PC-3 (cell line): Measurements from ENCODE around the gene SYNPO. TPM values are rescaled to one million over a fixed set of nuclear protein-coding genes. Genes with fewer than 3 reads are reported as not detected.
A peak's percentile ranks its signal among the peaks of the same experiment; 100 is the strongest.

Experiments
- ATAC-seq: fragments of 200-7000 bp; cut with Tn5 transposase; 2 replicates; pipeline ENCODE4 v1.9.1; 2020; ENCODE audit warnings: mild to moderate bottlenecking, moderate library complexity
- BruUV-seq: library from RNA; stranded (reverse); fragments of 400-500 nt; replicated peaks from 2 replicates; lab custom pipeline; 2021; lab: Mats Ljungman, UMichigan
- CTCF ChIA-PET: fragments of 300-600 bp; sonication (Branson Sonifier 250); formaldehyde crosslinking; loops from one replicate; lab custom pipeline; 2022; ENCODE audit warnings: antibody characterized with exemption; lab: Charles Lee
- POLR2A ChIA-PET: fragments of 300-600 bp; sonication (Branson Sonifier 250); formaldehyde crosslinking; loops from one replicate; lab custom pipeline; 2022; ENCODE audit warnings: antibody characterized with exemption; ENCODE audit not compliant: unreplicated experiment; lab: Charles Lee
- DNase-seq: peaks from one replicate; pipeline ENCODE4 v3.0.0-alpha.2; 2015
- H2AFZ ChIP-seq: fragments of 300-600 bp; sonication (generic); 2 replicates; pipeline ENCODE4 v1.6.0; 2016; ENCODE audit warnings: antibody characterized with exemption, low read length
- H3F3A ChIP-seq: fragments of 300-600 bp; sonication (generic); one replicate; pipeline ENCODE4 v1.6.0; 2017; ENCODE audit warnings: antibody characterized with exemption, low read length, control low read depth, mild to moderate bottlenecking; ENCODE audit not compliant: unreplicated experiment
- H3K27ac ChIP-seq: fragments of 300-600 bp; sonication (generic); 2 replicates; pipeline ENCODE4 v1.5.1; 2016; ENCODE audit warnings: mild to moderate bottlenecking, low read length
- H3K27me3 ChIP-seq: fragments of 300-600 bp; sonication (generic); 2 replicates; pipeline ENCODE4 v1.6.1; 2016; ENCODE audit warnings: low read length, mixed read lengths
- H3K36me3 ChIP-seq: fragments of 300-600 bp; sonication (generic); 2 replicates; pipeline ENCODE4 v1.6.1; 2016; ENCODE audit warnings: low read depth, mixed run types, low read length, mixed read lengths
- H3K4me1 ChIP-seq: fragments of 300-600 bp; sonication (generic); 2 replicates; pipeline ENCODE4 v1.5.1; 2016; ENCODE audit warnings: low read length; ENCODE audit not compliant: insufficient read depth
- H3K4me2 ChIP-seq: fragments of 300-600 bp; sonication (generic); 2 replicates; pipeline ENCODE4 v1.6.0; 2016; ENCODE audit warnings: low read length
- H3K4me3 ChIP-seq: fragments of 300-600 bp; sonication (generic); 2 replicates; pipeline ENCODE4 v1.5.1; 2016; ENCODE audit warnings: mild to moderate bottlenecking, low read length, mixed read lengths
- H3K79me2 ChIP-seq: fragments of 300-600 bp; sonication (generic); 2 replicates; pipeline ENCODE4 v1.6.1; 2017; ENCODE audit warnings: low read length, mixed read lengths
- H3K9ac ChIP-seq: fragments of 300-600 bp; sonication (generic); 2 replicates; pipeline ENCODE4 v1.6.0; 2016; ENCODE audit warnings: mild to moderate bottlenecking, low read length
- H3K9me2 ChIP-seq: fragments of 300-600 bp; sonication (generic); replicated peaks from 2 replicates; pipeline ENCODE4 v1.6.1; 2016; ENCODE audit warnings: mixed run types, low read length, mixed read lengths
- H3K9me3 ChIP-seq: fragments of 300-600 bp; sonication (generic); 2 replicates; pipeline ENCODE4 v1.6.1; 2016; ENCODE audit warnings: low read length, mixed read lengths
- H4K20me1 ChIP-seq: fragments of 300-600 bp; sonication (generic); 2 replicates; pipeline ENCODE4 v1.6.1; 2016; ENCODE audit warnings: low read length, mixed read lengths
- EZH2 ChIP-seq: fragments of 300-600 bp; sonication (generic); IDR thresholded peaks from one replicate; pipeline ENCODE4 v1.6.1; 2017; ENCODE audit warnings: antibody characterized with exemption, mild to moderate bottlenecking, low read length; ENCODE audit not compliant: unreplicated experiment
- EZH2phosphoT487 ChIP-seq: fragments of 300-600 bp; sonication (generic); IDR thresholded peaks from 2 replicates; pipeline ENCODE4 v1.6.1; 2018; ENCODE audit warnings: mild to moderate bottlenecking, antibody characterized with exemption, low read length, borderline replicate concordance
- intact Hi-C: fragments of 100-400 bp; cut with micrococcal nuclease; formaldehyde crosslinking; loops from 2 replicates; pipeline ENCODE4 v1.9.0; 2023
- total RNA-seq: library from RNA; depleted of rRNA; stranded (reverse); fragments of >200 nt; gene quantifications from 2 replicates; pipeline ENCODE4 v1.2.3, GENCODE V29; 2014
- TF ChIP-seq, protein P1 (sequence below): fragments of 300-600 bp; sonication (generic); conservative IDR thresholded peaks from 2 replicates; pipeline ENCODE4 v1.5.1; 2017; ENCODE audit warnings: antibody characterized with exemption, low read depth, mild to moderate bottlenecking, low read length

Gene SYNPO
- total RNA-seq, 1 experiment from 2014 or later, result 5.3 TPM

DNA sequence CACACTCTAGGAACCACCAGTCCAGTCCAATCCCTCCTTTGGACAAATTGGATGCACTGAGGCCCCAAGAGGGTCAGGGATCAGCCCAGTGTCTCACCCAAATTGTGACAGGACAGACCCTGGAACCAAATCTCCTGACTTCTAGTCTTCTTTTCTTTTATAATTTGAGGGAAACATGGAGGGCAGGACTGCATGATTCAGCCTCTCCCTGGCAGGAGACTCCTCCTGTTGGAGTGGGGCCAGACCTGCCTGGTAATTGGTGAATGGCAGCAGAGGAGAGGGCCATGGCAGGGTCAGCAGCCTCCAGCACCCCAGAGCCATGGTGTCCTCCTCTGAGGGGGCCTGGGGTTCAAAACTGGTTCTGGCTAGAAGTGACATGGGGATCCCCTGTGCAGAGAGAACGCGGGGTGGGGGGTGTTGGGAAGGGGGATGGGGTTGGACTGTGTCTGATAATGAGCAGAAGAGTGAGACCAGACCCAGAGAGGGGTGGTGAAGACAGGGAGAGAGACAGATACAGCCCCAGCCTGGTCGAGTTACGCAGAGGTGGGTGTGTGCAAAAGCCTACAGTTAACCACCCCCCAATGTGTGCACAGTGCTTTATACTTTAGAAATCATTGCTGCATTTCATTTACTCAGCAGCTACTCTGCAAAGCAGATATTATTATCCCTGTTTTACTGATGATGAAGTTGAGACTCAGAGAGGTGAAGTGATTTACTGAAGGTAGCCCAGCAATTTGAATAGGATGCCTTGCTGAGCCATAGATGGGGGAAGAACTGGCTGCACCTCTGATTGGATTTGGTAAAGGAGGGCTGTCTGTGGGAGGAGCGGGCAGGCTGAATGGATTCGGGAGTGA is 3.8 kb upstream of the SYNPO start:
- Histone ChIP-seq H4K20me1 (no peaks in the 10 kb centered on the region), H2AFZ (peak overlapping the region; percentile 51), H3K4me2 (peak overlapping the region; percentile 83), H3K9me2 (no peaks in the 10 kb centered on the region), H3K9me3 (no peaks in the 10 kb centered on the region), H3K36me3 (no peaks in the 10 kb centered on the region), H3K4me3 (no peak overlapping the region), H3K4me1 (peaks cover 62% of the 10 kb centered on the region), H3K27me3 (no peaks in the 10 kb centered on the region), H3F3A (peaks cover 8% of the 10 kb centered on the region), H3K27ac (peak overlapping the region; percentile 51), H3K79me2 (peaks cover 3% of the 10 kb centered on the region; the same call in 1 of the 2 replicates), H3K9ac (no peak overlapping the region)
- TF ChIP-seq EZH2, result no peak
- TF ChIP-seq, protein P1, sequence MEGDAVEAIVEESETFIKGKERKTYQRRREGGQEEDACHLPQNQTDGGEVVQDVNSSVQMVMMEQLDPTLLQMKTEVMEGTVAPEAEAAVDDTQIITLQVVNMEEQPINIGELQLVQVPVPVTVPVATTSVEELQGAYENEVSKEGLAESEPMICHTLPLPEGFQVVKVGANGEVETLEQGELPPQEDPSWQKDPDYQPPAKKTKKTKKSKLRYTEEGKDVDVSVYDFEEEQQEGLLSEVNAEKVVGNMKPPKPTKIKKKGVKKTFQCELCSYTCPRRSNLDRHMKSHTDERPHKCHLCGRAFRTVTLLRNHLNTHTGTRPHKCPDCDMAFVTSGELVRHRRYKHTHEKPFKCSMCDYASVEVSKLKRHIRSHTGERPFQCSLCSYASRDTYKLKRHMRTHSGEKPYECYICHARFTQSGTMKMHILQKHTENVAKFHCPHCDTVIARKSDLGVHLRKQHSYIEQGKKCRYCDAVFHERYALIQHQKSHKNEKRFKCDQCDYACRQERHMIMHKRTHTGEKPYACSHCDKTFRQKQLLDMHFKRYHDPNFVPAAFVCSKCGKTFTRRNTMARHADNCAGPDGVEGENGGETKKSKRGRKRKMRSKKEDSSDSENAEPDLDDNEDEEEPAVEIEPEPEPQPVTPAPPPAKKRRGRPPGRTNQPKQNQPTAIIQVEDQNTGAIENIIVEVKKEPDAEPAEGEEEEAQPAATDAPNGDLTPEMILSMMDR, result no peak
- TF ChIP-seq EZH2phosphoT487, result no peak
- ATAC-seq (peak; percentile 34), DNase-seq (peak; percentile 84)
- intact Hi-C loops, result no loop called here
- CTCF ChIA-PET, result no interaction called here
- BruUV-seq, result no TSS peak
- POLR2A ChIA-PET, result no interaction called here

- ATAC-seq (peak; percentile 47), DNase-seq (peak; percentile 92)
- TF ChIP-seq EZH2, result no peak
- TF ChIP-seq, protein P1, result no peak
- TF ChIP-seq EZH2phosphoT487, result no peak
- Histone ChIP-seq H3K4me3 (peak overlapping the region; percentile 51; the same call in 1 of the 2 replicates), H3K4me2 (peak overlapping the region; percentile 83), H4K20me1 (no peaks in the 10 kb centered on the region), H3K9ac (no peak overlapping the region), H3K27me3 (no peaks in the 10 kb centered on the region), H3K9me2 (no peaks in the 10 kb centered on the region), H3K79me2 (peaks cover 12% of the 10 kb centered on the region; the same call in 1 of the 2 replicates), H3K9me3 (no peaks in the 10 kb centered on the region), H3F3A (peaks cover 8% of the 10 kb centered on the region), H3K4me1 (peaks cover 70% of the 10 kb centered on the region), H3K36me3 (no peaks in the 10 kb centered on the region), H3K27ac (peak overlapping the region; percentile 51), H2AFZ (peak overlapping the region; percentile 29; the same call in 1 of the 2 replicates)
- no TSS peak for BruUV-seq
- intact Hi-C loops, result no loop called here
- CTCF ChIA-PET, result interaction anchor here (0.6 kb wide), 1 partner anchor 71 kb away, joined by 7 read pairs; no protein-coding TSS in a partner anchor
- POLR2A ChIA-PET, result no interaction called here
Observed at GRCh38 chr5:150637245-150638052, 3.0 kb upstream of the SYNPO start.
